ENCODE measurements around the gene LGALS9.
"Not testable (repeated sequence)": the region's sequence is repeated elsewhere in the genome, so short reads cannot be mapped to it uniquely, and the experiment has no call there.

The LGALS9 gene

GRCh38 chr17:27640790-27641189 is 9.8 kb downstream of the LGALS9 start:
- DNase-seq (ENCODE audit: low read depth in 1 of 2, low spot score in 1 of 2) = no peak
- in situ Hi-C loops (cut with HindIII; ENCODE audit: low pct_unique_long_range_greater_than_20kb, low sequenced_read_pairs) = no loop called here
- TF ChIP-seq JUND (IDR thresholded peaks at IDR 0.05; ENCODE audit: low read depth) = no peak

GRCh38 chr17:27644586-27644985 is 13.6 kb downstream of the LGALS9 start:
- in situ Hi-C loops (cut with HindIII; ENCODE audit: low pct_unique_long_range_greater_than_20kb, low sequenced_read_pairs) = no loop called here
- TF ChIP-seq JUND (IDR thresholded peaks at IDR 0.05; ENCODE audit: low read depth) = no peak
- DNase-seq (ENCODE audit: low read depth in 1 of 2, low spot score in 1 of 2) = no peak

GRCh38 chr17:27645621-27646020 is 14.6 kb downstream of the LGALS9 start:
- not testable (repeated sequence) for DNase-seq (ENCODE audit: low read depth in 1 of 2, low spot score in 1 of 2)

GRCh38 chr17:27646232-27646631 is 15.2 kb downstream of the LGALS9 start:
- TF ChIP-seq JUND (IDR thresholded peaks at IDR 0.05; ENCODE audit: low read depth) = no peak
- in situ Hi-C loops (cut with HindIII; ENCODE audit: low pct_unique_long_range_greater_than_20kb, low sequenced_read_pairs) = no loop called here
- no peak for DNase-seq (ENCODE audit: low read depth in 1 of 2, low spot score in 1 of 2)

More at GRCh38 chr17:27645621-27646020, 14.6 kb downstream of the LGALS9 start:
- in situ Hi-C loops (cut with HindIII; ENCODE audit: low pct_unique_long_range_greater_than_20kb, low sequenced_read_pairs) = not testable (repeated sequence)

- no peak for TF ChIP-seq JUND (IDR thresholded peaks at IDR 0.05; ENCODE audit: low read depth)
- in situ Hi-C loops (cut with HindIII; ENCODE audit: low pct_unique_long_range_greater_than_20kb, low sequenced_read_pairs) = no loop called here
- no peak for DNase-seq (ENCODE audit: low read depth in 1 of 2, low spot score in 1 of 2)
Measured at GRCh38 chr17:27647765-27648164, 16.8 kb downstream of the LGALS9 start.

GRCh38 chr17:27649111-27649571 is 18.2 kb downstream of the LGALS9 start:
- DNase-seq (ENCODE audit: low read depth in 1 of 2, low spot score in 1 of 2); in situ Hi-C loops (cut with HindIII; ENCODE audit: low pct_unique_long_range_greater_than_20kb, low sequenced_read_pairs): not testable (repeated sequence)

- in situ Hi-C loops (cut with HindIII; ENCODE audit: low pct_unique_long_range_greater_than_20kb, low sequenced_read_pairs) = no loop called here
- TF ChIP-seq JUND (IDR thresholded peaks at IDR 0.05; ENCODE audit: low read depth) = no peak
- DNase-seq (ENCODE audit: low read depth in 1 of 2, low spot score in 1 of 2) = peak in 1 of 2 experiments; percentile 29
Measured at GRCh38 chr17:27649929-27650328, 18.9 kb downstream of the LGALS9 start.

GRCh38 chr17:27650836-27651235 is 19.8 kb downstream of the LGALS9 start:
- no peak for TF ChIP-seq JUND (IDR thresholded peaks at IDR 0.05; ENCODE audit: low read depth)
- in situ Hi-C loops (cut with HindIII; ENCODE audit: low pct_unique_long_range_greater_than_20kb, low sequenced_read_pairs) = no loop called here

GRCh38 chr17:27651411-27652345 is 20.7 kb downstream of the LGALS9 start:
- in situ Hi-C loops (cut with HindIII; ENCODE audit: low pct_unique_long_range_greater_than_20kb, low sequenced_read_pairs) = no loop called here
- no peak for TF ChIP-seq JUND (IDR thresholded peaks at IDR 0.05; ENCODE audit: low read depth)
- peak in 1 of 2 experiments; percentile 64 for DNase-seq (ENCODE audit: low read depth in 1 of 2, low spot score in 1 of 2)

More at GRCh38 chr17:27650836-27651235, 19.8 kb downstream of the LGALS9 start:
- DNase-seq (ENCODE audit: low read depth in 1 of 2, low spot score in 1 of 2) = no peak

GRCh38 chr17:27653449-27653971 is 22.5 kb downstream of the LGALS9 start:
- DNase-seq (ENCODE audit: low read depth in 1 of 2, low spot score in 1 of 2); in situ Hi-C loops (cut with HindIII; ENCODE audit: low pct_unique_long_range_greater_than_20kb, low sequenced_read_pairs): not testable (repeated sequence)

- TF ChIP-seq JUND (IDR thresholded peaks at IDR 0.05; ENCODE audit: low read depth) = no peak
- no peak for DNase-seq (ENCODE audit: low read depth in 1 of 2, low spot score in 1 of 2)
- in situ Hi-C loops (cut with HindIII; ENCODE audit: low pct_unique_long_range_greater_than_20kb, low sequenced_read_pairs) = no loop called here
Measured at GRCh38 chr17:27654136-27654535, 23.1 kb downstream of the LGALS9 start.

GRCh38 chr17:27654654-27655524 is 23.9 kb downstream of the LGALS9 start:
- DNase-seq (ENCODE audit: low read depth in 1 of 2, low spot score in 1 of 2) = peak; percentile 71 to 80
- no peak for TF ChIP-seq JUND (IDR thresholded peaks at IDR 0.05; ENCODE audit: low read depth)
- in situ Hi-C loops (cut with HindIII; ENCODE audit: low pct_unique_long_range_greater_than_20kb, low sequenced_read_pairs) = no loop called here

GRCh38 chr17:27655525-27656111 is 24.6 kb downstream of the LGALS9 start:
- DNase-seq (ENCODE audit: low read depth in 1 of 2, low spot score in 1 of 2); in situ Hi-C loops (cut with HindIII; ENCODE audit: low pct_unique_long_range_greater_than_20kb, low sequenced_read_pairs): not testable (repeated sequence)

GRCh38 chr17:27656620-27657019 is 25.6 kb downstream of the LGALS9 start:
- in situ Hi-C loops (cut with HindIII; ENCODE audit: low pct_unique_long_range_greater_than_20kb, low sequenced_read_pairs); DNase-seq (ENCODE audit: low read depth in 1 of 2, low spot score in 1 of 2): not testable (repeated sequence)

Measured in T47D (cell line).